Islet precursor cell (in vitro differentiated cells): Measurements from ENCODE around the gene PTPN18.

Experiments
- DNase-seq: peaks from one replicate; pipeline ENCODE4 v3.0.0-alpha.2; 2018

PTPN18 gene

DNA sequence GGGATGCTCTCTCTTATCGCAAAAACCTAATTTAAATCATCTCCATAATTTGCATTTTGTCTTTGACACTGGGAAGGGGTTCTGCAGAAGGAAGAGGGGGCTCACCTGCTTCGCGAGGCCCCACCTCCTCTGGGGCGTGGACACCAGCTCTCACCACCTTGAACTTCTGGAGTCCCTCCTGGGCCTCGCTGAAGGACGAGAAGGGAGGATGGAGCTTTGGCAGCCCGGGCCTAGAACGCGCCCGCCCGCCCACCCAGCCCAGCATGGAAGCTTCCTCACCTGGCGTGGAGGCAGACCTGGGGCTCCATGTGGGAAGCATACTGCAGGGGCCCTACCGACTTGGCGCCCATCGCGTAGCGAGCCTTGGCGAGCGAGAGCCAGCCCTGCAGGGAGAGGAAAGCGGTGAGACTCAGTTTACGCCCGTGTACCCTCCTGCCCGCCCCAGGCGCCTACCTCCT is 14.3 kb upstream of the PTPN18 start:
- no peak for DNase-seq

DNA sequence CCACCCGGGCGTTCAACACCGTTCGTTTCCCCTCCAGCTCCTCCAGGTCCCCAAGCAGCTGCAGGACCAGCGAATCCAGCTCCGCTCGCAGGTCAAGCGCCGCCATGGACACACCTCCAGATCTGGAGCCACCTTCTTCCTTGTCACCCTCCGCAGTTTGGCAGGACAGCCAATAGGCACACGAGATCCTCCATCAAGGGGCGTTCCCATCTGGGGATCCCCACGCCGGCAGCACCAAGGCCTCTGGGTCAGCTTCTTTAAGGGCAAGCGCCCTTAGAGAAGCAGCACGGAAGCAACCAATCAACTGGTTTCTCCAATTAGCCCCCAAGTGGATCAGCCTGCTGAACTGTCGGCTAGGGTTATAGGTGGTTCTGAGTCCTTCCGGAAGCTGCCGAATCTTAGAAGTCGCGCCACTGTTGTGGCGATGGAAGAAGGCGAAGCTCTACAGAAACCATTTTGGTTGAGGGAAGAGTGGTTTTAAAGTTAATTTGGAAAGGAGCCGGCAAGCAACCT is 13.8 kb upstream of the PTPN18 start:
- DNase-seq, result peak; percentile 98

DNA sequence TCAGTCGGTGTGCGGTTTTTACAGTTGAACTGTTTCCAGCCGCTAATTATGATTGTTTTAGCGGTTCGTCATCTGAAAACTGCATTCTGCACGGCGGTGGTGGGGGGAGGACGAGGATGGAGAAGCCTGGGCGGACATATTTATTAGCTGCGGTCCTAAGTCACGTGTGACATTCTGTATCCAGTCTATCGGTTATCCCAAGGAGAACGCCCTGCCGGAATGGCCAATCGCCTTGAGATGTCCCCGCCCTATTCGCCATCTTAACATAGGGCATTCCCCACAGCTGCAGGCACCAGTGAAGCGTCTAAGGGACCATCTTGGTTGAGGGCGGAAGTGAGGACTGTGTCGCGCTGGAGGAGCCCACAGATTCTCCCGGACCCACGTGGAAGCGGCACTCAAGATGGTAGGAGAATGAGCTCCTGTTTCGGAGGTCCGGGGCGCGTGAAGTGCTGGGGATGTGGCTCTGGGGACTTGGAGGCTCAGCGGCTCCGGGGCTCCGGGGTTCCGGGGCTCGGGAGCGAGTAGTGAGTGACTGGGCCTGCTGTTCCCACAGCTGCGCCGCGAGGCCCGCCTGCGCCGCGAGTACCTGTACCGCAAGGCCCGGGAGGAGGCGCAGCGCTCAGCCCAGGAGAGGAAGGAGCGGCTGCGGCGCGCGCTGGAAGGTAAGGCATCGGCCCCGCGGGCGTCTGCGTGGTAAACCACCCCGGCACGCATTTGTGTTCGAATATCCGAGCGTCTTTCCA is 13.2 kb upstream of the PTPN18 start, which contains the start of gene IMP4:
Gene IMP4 (plus strand): TSS at position 365 of the 743 bp plus-strand sequence. CDS start 36 bp downstream, at position 401.
- peak; percentile 99 for DNase-seq

DNA sequence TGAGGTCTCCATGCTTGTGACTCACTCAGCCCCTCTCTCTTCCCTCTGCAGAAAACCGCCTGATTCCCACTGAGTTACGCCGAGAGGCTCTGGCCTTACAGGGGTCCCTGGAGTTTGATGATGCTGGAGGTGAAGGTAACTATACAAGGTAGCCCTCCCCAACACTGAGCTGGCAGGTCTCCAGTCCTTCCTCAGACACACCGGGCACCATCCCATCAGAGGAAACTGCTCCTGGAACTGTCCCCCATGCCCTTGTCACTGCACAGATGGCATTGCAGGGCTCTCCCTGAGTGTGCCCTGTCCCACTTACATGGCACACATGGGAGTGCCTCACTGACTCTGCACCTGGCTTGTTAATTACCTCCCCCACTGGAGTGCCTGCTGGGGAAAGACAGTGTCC is 11.3 kb upstream of the PTPN18 start:
- no peak for DNase-seq

DNA sequence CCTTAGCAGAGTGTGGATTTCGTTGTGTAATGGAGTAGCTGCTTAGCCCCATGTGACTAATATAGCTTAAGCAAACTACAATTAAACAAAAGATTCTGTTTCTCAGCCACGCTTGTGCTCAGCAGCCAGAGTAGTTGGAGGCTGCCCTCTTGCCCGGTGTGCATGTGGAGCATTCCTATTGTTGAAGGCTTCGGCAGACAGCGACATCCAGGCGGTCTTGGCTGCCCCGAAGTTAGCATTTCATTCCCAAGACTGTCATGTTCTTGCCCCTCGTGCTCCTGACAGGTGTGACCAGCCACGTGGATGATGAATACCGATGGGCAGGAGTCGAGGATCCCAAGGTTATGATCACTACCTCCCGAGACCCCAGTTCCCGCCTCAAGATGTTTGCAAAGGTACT is 10.8 kb upstream of the PTPN18 start:
- no peak for DNase-seq

DNA sequence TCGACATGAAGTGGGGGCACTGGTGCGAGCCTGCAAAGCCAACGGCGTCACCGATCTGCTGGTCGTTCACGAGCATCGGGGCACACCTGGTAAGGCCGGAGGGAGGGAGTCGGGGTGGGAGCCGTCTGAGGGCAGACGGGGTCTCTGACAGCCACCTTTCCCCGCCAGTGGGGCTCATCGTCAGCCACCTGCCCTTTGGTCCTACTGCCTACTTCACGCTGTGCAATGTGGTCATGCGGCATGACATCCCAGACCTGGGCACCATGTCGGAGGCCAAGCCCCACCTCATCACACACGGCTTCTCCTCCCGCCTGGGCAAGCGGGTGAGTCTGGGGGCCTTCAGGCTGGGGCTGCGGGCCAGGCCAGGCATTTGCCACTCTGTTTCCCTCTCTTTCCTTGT is 10.2 kb upstream of the PTPN18 start:
- DNase-seq, result no peak

DNA sequence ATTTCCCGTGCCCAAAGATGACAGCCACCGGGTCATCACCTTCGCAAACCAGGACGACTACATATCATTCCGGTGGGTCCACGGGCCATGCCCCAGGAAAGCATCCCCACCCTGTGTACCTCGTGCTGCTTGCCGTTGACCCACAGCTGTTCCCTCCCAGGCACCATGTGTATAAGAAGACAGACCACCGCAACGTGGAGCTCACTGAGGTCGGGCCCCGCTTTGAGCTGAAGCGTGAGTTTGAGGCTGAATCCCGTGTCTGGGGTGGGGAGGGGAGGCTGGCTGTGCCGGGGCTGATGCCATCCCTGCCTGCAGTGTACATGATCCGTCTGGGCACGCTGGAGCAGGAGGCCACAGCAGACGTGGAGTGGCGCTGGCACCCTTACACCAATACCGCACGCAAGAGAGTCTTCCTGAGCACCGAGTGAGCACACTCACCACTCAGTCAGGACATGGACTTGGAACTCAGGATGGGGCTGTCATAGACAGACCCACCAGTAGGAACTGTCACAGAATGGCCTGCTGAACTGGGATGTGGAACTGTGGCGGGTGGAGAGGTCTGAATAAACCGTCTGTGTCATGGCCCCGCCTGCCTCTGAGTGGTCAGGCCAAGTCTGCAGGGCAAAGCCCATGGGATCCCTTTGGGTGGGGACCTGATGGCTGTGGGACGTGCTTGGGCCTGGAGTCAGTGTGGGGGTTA is 9.7 kb upstream of the PTPN18 start:
- DNase-seq, result no peak

DNA sequence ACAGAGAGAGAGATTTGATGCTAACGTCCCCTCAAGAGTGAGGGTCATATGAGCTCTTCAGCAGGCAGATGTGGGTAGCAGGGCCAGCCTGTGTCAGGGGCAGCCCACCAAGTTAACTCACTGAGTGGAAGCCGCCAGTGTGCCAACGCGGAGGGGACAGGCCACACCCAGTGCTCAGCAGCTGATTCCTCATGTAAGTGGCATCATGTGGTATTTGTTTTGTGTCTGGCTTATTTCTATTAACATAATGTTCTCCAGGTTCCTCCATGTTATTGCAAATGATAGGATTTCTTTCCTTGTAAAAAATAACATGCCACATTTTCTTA is 9.2 kb upstream of the PTPN18 start:
- DNase-seq, result no peak

DNA sequence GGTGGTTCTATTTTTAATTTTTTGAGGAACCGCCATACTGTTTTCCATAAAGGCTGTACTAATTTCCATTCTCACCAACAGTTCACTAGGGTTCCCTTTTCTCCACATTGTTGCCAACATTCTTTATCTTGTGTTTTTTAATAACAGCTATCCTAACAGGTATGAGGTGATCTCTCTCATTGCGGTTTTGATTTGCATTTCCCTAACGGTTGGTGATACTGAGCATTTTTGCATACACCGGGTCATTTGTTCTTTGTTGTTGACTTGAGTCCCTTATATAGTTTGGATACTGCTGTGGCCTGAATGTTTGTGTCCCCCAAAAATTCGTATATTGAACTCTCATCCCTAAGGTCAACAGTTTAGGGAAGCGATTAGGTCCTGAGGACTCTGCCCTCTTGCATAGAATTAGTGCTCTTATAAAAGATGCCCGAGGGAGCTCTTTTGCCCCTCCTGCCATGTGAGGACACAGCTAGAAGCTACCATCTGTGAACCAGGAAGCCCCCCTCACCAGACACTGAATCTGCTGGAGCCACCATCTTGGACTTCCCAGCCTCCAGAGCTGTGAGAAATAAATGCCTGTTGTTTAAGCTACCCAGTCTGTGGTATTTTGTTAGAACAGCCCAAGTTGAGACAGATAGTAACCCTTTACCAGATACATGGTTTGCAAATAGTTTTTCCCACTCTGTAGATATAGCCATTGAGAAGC is 8.5 kb upstream of the PTPN18 start:
- no peak for DNase-seq

DNA sequence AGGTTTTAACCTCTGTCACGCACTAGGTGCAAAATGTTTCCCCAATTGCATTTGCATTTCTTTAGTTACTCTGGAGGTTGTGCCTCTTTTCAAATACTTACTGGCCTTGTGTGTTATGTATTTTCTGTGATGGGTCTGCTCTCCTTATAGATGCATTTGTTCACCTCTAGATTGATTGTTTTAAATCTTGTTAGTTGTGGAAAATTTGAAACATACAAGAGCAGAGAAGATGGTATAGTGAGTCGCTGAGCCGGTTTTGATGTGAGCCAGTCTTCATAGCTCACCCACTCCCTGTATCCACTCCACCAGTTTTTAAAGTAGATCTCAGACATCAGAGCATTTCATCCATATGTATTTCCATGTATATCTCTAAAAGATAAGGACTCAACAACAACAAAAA is 6.7 kb upstream of the PTPN18 start:
- no peak for DNase-seq

DNA sequence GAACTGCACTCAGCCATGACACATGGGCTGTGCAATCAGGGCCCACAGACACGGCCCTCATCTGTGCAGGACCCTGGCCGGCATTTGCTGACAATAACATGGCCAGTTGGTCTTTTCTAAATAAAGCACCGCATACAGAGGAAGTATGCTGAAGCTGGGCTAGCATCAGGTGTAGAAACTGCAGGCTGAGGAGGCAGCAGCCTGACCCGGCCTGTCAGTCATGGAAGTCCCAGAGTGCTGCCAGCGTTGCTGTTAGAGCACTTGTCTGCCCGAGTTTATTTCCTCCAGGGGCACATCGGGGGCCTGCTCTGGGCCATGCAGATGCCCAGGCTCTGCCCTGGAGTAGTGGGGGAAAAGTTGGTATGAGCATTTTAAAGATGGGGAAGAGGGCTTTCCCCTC is 4.1 kb upstream of the PTPN18 start:
- DNase-seq, result peak; percentile 46

DNA sequence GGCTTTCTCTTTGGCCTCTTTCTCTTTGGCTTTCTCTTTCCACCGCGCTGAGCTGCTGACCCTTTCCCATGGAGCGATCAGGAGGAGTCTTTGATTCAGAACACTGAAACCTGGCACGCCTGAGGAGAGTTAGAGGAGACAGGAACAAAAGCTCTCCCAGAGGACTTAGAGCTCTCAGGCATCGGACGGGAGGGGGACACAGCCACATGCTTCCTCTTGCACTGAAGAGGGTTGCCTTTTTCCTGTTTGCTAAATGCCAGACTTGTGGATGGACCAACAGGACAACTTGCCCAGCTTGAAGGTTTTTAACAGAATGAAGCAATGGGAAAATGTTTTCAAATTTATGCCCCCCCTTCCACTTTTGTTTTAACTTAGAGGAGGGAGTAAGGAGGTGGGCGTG is 3.6 kb upstream of the PTPN18 start:
- DNase-seq, result no peak

DNA sequence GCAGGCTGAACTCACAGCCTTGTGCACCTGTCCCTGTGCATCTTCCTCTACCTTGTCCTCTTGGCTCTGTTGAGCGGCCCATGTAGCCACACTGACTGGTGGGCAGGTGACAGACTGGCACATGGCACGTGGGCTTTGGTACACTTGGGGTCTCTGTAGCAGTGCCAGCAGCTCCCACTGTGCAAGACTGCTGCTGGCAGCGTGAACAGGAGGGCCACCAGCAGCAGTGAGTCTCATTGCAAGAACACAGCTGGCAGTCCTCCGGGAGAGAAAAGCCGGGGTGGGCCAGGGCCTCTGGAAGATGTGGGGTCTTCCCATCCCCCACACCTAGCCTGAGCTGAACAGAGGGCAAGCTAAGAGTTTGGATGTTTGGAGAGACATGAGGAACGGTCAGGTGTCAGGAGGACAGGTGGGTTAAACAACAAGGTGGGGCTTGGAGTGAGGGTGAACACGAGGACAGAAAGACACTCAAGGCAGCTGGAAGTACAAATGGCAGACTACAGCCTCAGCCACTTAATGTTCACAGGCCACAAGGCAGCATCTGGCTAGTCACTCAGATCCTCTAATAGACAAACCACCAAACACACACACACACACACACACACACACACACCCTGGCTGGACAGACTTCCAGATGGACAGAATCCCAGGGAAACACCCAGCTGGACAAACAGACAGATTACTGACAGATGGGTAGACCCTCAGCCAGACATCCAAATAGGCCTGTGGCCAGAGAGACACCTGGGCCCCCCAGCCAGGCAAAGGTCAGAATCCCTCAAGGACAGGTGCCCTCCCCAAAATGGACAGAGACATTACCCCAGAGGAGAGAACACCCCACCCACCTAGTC is 2.3 kb upstream of the PTPN18 start:
- DNase-seq, result no peak

DNA sequence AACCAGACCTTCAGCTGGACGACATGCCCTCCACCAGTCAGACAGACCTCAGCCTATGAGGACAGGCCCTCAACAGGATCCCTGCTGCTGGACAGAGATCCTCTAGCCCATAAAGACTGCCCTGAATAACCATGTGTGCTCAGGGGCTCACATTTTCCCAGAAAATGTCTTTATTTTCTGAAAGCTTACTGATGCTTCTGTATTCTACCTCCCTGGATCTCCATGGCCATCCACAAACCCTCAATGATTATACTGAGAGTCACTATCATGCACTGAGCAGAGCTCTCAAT is 1.8 kb upstream of the PTPN18 start:
- DNase-seq, result no peak

DNA sequence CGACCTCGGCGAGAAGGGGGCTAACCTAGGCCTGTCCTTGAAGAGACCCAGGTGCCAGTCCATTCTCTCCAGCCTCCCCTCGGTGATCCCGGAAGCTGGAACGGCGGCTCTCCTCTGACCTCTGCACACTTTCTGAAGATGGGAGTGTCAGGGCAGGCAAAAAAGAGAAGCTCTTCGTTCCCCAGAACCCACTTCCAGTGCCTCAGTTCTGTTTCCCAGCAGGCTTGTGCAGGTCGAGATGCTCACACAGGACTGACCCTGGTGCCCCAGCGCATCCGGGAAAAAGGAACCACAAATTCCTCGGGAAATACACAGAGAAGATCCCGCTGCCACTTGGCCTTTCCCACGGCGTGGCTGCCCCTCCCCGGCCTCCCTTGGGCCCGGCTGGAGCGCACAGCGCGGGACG is 681 bp upstream of the PTPN18 start:
- DNase-seq, result no peak

DNA sequence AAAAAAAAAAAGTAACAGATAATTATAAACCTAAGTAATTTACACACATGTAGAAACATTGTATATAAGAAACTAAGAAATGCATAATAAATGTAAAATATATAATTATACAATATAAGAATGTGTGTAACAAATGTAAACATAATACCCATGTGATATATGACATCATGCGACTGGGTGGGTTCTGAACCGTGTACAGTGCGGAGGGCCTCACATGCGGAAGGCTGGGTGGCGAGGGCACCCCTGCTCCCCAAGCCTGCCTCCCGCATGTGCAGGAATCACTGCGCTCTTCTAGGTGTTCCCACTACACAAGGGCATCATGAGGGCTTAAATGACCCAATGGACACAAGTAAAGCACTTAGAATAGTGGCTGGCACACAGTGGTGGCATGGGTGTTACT is 2.0 kb downstream of the PTPN18 start:
- DNase-seq, result no peak

DNA sequence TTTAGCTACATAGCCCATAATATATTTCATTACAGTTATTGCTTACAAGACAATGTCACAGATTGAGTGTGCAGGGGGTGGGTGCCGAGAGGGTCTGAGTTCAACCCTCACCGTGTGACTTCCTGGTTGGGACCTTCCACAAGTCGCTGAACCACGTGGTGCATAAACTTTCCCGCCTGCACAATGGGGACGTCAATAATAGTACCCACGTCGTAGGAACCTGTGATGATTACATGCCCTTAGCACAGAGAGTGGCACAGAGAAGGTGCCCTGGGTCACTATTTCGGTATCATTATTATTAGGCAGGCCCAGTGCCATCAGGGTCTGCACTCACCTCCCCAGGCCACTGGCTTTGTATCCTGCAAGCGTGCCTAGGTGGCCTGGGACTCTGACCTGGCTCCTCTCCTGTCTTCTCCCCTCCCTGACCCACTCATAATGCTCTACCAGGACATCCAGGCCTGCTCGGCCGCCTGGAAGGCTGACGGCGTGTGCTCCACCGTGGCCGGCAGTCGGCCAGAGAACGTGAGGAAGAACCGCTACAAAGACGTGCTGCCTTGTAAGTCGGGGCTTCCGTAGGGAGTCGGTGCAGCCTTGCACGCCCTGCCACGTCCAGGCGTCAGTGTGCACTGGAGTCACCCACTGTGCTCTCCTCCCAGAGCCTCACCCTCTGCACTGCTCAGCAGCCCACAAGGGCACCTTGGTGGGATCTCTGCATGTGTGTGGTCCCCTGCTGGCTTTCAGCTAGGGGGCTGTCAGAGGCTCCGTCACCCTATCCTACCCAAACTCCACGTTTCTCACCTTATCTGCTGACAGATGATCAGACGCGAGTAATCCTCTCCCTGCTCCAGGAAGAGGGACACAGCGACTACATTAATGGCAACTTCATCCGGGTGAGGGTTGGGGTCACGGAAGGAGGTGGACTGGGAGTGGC is 2.8 kb downstream of the PTPN18 start:
- DNase-seq, result no peak

DNA sequence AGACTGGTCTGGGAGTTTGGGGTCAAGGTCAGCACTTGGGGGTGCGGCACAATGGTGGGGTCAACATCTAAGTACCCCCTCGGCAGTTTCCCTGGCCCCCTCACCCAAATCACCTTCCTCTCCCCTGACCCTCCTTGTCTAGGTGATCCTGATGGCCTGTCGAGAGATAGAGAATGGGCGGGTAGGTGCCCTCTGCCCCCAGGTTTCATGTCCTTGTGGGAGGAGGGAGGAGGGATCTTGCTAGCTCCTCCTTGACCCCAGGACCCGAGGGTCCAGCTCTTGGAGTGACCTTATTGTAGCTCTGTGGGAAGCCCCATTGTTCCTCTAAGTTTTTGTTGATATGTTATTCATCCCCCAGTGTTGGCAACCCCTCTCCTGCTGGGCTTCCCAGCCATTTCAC is 3.6 kb downstream of the PTPN18 start:
- no peak for DNase-seq

DNA sequence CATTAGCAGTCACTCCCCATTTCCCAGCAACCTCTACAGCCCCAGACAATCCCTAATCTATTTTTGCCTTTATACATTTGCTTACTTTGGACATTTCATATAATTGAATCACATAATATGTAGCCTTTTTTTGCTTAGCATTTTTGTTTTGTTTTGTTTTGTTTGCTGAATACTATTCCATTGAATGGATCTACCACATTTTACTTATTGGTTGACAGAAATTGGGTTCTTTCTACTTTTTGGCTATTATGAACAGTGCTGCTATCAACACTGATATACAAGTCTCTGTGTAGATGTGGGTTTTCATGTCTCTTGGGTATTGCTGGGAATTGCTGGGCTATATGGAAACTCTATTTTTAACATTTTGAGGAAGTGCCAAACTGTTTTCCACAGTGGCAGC is 7.6 kb downstream of the PTPN18 start:
- DNase-seq, result no peak

DNA sequence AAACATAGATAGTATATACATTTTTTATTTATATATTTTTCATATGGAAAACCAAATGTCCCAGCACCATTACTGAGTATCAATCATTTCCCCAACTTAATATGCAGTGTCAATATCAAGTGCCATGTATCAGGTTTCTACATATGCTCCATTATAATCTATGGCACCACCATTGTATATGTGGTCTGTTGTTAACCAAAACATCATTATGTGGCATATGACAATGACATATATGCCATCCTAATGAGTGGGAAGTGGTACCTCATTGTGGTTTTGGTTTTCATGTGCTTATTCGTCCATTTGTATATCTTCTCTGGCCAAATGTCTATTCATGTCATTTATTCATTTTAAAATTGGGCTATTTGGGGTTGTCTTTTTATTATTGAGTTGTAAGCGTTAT is 9.2 kb downstream of the PTPN18 start:
- no peak for DNase-seq

DNA sequence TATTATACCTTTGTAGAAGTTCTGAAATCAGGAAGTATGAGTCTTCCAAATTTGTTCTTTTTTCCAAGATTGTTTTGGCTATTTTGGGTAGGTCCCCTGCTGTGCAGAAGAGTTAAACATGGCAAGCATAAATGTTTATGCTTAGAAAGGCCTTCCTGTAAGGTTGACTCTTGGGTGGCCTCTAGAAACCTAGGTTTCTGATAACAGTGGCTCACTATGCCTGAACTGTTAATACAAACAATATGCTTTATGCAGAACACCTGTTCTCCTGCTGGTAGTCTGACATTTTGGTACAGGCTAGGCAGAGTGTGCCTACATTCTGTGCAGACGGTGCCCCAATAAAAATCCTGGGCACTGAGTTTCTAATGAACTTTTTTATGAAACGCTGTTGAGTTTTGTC is 10.1 kb downstream of the PTPN18 start:
- no peak for DNase-seq

DNA sequence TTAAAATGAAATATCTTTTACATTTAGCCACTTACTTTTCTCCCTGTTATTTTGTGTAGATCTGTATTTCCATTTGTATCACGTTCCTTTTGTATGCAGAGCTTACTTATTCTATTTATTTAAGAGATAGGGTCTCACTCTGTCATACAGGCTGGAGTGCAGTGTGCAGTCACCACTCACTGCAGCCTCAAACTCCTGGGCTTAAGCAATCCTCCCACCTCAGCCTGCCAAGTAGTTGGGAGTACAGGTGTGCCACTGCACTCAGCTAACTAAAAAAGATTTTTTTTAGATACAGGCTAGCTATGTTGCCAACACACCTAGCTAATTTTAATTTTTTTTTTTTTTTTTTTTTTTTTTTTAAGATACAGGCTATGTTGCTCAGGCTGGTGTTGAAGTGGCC is 10.9 kb downstream of the PTPN18 start:
- DNase-seq, result no peak
